GM21825 (cell line): ENCODE data around the gene BAIAP2L2.
"Not testable (repeated sequence)": the region's sequence is repeated elsewhere in the genome, so short reads cannot be mapped to it uniquely, and the experiment has no call there.

Experiments used
- ATAC-seq: cut with Tn5 transposase; IDR thresholded peaks from one replicate; pipeline ENCODE4 v1.9.1; 2021; ENCODE audit warnings: mild to moderate bottlenecking, moderate library complexity; ENCODE audit not compliant: unreplicated experiment

Gene BAIAP2L2

DNA sequence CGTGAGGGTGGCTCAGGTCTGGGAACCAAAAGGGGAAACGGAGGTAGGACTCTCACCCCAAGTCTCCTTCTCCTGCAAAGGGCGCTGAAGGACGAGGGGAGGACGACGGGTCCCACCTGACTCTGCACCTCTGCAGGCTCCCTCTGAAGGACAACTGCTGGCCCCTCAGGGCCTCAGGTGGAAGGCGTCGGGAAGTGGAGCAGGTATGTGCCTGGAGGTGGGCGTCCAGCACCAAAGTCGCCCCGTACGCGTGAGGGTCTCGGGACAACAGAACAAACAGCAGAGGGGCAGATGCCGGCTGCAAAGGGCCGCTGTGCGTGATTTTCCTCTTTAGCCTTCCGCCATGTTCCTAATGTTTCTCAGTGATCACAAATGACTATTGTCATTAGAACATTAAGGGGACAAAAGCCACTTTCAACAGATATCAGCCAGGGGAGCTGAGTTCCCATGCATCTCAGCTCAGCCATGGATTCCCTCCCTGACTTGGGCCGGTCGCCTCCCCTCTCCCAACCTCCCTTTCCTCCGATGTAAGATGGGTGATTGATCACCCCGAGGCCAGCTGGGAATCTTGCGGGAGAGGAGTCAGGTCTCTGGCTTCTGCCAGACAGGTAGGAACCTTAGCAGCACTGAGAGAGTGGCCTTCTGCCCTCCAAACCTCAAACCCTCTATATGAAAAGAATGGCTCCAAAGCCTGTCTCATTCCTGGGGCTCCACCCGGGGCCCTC, 27.3 kb downstream of the BAIAP2L2 start:
- no peak for ATAC-seq

DNA sequence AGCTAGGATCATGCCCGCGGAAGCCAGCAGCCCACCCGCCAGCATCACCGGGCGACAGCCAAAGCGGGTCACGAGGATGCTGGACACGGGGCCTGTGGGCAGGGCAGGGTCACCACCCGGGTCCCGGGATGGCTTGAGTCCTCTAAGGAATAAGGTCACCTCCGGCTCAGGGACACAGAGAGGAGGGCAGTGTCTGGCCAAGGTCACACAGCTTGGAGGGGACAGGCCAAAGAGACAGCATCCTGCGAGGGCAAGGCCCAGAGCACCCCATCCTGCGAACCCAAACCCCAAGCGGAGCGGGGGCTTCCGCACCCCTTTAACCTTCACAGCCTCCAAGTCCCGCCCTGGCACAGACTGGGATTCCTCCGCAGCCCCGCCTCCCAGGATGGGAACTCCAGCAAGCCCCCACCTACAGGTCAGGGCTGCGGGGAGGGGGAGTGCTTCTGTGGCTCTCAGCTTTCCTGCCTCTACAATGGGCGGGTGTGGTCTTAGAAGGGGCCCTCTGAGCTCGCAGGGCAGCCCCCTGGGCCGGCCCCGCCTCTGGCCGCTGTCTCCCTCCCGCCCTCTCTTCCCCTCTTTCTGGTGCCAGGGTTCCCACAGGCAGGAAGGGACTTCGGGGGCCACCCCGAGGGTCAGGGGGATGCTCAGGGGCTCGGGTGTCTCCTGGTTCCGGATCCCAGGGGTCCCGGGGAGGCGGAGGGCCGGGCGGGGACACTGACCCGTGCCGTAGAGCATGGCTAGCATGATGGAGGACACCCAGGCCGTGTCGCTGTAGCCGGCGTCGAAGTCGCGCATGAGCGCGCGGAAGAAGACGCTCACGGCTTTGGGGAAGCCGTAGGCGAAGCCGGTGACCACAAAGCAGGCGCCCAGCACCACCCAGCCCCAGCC, 28.3 kb downstream of the BAIAP2L2 start:
- no peak for ATAC-seq

DNA sequence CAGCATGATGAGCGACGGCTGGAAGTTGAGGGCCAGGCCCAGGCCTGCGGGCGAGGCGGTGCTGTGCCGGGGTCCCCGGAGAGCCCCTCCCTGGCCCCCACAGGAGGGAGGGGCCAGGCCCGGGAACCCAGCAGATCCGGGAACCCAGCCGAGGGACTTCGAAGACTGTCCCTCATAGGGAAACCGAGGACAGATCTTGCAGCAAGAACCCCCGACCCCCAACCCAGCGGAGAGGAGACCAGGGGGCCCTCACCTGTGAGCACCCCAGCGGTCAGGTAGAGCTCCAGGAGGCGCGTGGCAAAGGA, 28.9 kb downstream of the BAIAP2L2 start:
- ATAC-seq: no peak

DNA sequence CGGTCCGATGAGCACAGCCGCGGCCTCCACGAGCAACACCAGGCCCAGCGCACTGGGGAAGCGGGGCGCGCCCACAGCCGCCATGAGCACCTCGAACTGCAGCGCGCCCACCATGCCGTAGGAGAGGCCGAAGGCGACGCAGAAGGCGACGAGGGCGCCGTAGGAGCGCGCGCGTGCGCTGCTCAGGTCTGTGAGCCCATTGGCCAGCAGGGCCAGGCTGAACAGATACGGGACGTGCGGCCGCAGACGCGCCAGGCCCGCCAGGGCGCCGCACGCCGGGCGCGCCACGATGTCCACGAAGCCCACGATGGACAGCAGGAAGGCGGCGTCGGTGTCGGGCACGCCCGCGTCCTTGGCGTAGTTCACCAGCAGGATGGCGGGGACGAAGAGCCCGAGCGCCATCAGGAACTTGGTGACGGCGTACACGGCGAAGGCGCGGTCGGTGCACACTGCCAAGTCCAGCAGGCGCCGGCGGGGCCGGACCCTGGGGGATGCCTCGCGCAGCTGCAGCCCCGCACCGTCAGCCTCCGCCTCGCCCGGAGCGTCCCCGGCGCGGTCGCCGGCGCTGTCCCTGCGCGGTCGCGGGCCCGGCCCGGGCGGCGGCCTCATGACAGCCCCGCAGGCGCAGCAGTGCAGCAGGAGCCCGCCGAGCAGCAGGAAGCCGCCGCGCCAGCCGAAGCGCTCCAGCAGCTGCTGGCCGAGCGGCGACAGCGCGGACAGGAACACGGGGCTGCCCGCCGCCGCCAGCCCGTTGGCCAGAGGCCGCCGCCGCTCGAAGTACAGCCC, 29.4 kb downstream of the BAIAP2L2 start:
- ATAC-seq: no peak

DNA sequence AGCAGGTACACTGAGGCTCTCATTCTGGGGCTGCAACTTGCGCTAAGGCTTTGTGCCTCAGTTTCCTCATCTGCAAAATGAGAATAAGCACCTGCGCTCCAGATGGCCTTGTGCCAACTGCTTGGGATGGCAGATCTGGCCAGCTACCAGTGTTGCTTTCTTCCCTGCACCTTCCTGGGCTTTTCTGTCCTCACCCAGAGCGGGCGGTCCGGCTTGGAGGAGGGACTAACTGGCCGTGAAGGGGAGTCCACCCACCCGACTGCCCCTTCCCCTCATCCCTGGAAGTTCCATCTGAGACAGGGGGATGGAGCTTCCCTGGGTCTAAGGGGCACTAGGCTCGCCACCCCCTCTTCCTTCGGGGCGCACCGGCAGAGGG, 30.0 kb downstream of the BAIAP2L2 start:
- no peak for ATAC-seq

DNA sequence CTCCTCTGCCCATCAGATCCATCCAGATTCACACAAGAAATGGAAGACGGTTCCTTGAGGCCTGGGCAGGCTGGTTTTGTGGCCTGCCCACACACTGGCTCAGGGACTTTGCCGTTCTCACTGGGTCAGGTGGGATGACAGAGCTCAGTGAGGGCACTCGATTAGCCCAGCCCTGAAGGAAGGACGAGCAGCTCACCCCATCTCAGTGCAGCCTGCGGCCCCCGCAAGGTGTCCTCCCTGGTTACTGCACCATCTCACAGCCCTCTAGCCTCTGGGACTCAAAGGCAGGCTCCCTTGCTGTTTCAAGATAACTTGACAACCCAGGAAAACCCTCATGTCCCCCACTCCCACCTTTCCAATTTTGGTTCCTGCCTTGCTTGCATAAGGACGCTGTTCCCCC, 30.7 kb downstream of the BAIAP2L2 start:
- no peak for ATAC-seq

DNA sequence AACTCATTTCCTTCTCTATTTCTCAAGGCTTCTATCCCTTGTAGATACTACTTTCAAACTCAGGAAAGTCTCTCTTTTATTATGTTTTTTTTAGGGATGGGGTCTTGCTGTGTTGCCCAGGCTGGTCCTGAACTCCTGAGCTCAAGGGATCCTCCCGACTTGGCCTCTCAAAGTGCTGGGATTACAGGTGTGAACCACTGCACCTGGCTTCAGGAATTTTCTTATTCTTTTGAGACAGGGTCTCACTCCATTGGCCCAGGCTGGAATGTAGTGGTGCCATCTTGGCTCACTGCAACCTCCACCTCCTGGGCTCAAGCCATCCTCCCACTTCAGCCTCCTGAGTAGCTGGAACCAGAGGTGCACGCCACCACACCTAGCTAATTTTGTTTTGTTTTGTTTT, 31.3 kb downstream of the BAIAP2L2 start:
- ATAC-seq: not testable (repeated sequence)

DNA sequence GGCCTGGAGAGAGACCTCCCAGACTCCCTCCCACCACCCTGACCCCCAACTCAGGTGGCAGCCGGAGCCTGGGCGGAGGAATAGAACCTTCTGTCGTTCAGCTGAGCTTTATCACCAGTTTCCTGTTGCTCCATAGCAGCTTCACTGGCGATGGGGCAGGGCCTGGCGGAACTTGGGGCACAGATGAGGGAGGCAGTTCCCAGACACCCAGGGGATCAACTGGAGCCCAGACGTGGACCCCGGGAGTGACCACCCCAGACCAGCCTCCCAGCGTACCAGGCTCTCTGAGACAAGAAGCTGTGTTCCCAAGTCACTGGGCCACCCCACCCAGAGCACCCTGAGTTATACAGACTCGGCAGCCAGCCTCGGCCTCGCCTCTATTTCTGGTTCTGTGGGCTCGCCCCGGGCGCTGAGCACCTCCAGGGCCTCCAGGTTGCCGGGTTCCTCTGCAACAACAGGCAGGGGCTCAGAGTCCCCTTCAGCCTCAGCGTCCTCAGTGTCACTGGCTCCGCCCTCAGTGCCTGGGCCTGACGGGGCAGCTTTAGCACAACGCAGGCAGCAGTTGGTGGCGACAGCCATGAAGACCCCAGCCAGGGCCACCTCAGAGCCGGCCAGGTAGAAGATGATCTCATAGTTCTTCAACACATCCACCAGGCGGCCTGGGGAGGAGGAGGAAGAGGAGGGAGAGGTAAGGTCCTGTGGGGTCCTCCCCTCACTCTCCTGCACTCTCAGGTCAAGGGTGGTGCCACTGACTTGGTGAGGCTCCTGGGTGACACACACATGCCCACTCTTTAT, 32.2 kb downstream of the BAIAP2L2 start:
- no peak for ATAC-seq

DNA sequence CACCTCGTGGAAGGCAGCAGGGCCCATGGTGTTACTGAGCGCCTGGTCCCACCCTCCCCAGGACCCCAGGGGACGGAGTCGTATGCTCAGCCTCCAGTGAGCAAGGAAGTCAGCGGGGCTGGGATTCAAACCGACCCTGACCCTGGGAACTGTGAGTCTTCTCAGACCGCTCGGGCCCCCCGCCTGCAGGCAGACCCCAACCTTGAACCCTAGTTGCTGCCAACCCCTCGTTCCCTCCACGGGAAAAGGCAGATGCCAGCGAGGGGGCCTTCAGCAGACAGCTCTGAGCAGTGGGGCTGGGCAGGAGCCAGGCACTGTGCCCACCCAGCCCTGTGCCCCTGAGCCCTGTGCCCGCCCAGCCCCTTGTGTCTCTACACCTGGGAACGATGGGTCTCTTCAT, 32.9 kb downstream of the BAIAP2L2 start:
- ATAC-seq: no peak

DNA sequence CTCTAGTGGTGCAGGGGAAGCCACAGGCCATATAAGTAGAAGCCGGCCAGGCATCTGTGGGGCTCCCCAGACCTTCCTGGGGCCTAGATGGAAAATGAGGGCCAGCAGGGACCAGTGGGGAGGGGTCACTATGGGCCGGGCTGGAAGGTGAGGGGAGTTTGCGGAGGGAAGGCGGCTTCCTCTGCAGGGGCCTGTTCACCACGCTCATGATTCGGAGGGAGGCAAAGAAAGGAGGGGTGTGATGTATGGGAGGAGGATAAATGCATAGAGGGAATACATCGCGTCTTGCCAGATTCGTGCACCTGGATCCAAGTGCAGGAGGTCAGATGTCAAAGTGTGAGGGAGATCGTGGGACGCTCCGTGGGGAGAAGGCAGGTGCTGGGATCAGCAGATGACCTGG, 33.4 kb downstream of the BAIAP2L2 start:
- ATAC-seq: no peak

DNA sequence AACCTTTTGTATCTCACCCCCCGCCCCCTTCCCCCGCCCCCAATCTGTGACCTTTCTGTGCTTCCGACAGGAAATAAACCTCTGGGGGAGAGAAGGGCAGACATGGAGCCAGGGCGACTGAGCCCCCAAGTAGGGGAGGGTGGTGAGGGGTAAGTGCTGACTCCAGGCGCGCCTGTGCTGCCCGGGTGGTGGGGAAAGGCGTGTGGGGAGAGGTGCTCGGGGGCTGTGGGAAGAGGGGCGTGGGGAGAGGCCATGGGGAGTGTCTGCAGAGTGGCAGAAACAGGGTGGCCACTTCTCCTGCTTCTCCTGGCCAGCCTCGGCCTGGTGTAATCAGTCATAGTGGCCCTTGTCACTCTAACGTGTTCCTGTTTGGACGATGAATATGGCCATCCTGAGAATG, 34.5 kb downstream of the BAIAP2L2 start:
- no peak for ATAC-seq

DNA sequence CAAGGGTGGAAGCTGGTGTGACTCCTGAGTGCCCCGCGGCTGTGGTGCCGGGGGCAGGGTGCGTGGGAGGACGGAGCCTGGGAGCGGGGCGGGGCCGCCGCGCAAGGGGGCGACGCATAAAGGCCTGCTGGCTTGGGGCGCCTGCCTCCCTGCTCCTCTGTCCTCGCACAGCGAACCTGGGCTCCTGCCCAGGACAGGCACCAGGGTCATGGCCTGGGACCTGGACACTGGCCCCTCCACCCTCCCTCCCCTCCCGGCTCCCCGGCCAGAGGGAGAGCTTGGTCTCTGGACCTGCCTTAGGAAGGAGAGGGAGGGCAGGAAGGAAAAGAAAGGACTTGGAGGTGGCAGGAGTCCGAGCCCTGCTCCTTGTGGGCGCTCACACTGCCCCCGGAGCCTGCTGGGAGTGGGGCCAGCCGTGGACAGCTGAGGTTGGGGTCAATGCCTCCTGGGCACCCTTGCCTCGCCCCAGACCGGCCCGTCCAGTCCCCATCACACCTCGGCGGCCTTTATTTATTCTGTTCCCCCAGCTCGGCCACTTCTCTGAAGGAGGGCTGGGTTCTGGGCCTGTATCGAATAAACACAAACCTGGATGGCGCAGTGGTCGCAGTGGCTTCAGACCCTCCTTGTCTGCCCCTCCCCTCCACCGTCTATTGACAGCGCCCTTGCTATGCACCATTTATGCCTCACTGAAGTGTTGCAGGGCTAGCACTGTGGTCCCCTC, 35.2 kb downstream of the BAIAP2L2 start:
- ATAC-seq: no peak

DNA sequence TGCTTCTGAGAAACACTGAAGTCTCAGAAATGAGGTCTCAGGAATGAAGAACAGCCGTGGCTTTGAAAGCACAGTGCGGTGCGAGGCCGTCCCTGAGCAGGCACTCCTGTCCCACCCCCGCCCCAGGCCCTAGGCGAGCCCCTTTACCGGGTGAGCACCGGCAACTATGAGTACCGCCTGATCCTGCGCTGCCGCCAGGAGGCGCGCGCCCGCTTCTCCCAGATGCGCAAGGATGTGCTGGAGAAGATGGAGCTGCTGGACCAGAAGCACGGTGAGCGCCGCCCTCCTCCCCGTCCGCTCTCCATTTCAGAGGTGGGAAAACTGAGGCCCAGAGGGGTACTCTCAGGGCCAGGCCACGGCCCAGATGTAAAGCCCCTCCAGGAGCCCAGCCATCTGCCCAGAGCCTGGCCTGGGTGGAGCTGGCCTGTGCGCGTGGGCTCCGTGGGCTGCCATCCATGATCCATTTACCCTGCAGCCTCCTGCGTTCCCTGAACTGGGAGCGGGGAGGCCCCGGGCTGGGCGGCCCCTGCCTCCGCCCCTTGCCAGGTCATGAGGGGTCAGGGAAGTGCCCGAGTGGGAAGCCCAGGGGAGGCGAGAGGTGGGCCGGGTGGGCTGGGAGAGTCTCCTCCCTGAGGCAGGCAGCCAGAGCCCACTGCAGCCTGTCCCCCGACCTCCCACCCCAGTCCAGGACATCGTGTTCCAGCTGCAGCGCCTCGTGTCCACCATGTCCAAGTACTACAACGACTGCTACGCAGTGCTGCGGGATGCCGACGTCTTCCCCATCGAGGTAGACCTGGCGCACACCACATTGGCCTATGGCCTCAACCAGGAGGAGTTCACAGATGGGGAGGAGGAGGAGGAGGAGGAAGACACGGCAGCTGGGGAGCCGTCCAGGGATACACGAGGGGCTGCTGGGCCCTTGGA, 36.0 kb downstream of the BAIAP2L2 start:
- ATAC-seq: no peak

DNA sequence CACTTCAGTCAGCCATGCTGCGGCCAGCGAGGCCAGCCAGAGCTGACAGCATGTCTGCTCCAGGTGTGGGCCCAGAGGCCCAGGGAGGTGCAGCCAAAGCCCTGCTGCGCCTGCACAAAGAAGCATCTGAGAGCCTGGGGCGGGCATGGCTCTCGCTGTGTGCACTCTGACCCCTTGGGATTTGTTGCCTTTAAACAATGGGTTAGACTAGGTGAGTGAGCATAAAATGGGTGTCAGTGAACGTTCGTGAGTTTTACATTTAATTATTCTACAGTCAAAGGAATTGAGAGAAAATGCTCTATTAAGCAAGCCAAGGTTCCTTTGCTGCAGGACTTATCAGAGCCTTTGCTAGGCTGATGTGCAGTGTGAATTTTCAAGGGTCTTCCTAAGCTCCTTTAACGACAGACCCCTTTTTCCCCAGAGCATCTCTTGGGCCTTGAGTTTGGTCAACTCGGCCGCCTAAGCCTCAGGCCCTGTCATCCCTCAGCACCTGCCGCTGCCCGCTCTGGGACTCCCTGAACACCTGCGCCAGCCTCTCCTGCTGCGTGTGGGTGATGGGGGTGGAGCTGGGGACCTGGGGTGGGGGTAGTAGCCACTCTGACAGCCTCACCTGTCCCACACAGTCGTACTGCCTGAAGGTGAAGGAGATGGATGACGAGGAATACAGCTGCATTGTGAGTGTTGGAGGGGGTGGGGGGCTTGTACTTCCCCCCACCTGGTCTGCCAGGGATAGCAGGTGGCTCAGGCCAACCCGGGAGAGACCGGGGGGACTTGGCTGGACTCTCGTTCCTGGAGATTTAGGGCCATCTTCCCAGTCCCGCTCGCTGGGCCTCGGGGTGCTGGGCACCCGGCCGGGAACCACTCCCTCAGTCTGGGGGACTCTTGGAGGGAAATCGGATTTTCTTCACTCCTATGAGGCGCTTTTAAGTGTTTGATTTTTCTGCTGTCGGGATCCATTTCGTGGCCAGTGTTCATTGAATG, 37.0 kb downstream of the BAIAP2L2 start:
- ATAC-seq: no peak

DNA sequence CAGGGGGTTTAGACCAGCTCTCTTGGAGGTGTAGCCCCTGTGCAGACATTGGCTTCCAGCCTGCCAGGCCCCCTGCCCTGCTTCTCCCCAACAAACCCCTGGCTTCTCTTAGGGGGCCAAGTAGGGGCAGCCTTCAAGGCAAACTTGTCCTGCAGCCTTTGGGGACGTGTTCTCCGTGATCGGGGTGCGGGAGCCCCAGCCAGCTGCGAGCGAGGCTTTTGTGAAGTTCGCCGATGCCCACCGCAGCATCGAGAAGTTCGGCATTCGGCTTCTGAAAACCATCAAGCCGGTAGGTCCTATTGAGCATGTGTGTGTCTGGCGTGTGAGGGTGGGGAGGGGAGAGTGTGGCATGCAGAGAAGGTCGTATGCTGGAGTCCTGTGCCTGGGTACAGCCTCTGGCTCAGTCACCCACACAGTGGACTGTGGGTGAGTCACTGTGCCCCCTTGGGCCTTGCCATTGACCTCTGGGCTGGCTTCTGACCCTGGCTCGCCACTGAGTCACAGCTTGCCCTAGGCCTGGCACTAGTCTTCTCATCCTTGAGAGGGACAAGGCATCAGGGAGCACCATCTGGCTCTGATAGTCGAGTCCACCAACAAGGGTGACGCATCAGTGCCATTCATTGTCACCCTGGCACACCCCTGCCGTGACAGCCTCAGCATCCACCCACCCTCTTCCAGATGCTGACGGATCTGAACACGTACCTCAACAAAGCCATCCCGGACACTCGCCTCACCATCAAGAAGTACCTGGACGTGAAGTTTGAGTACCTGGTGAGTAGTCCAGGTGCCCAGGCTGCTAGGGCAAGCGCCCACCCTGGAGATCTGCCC, 37.9 kb downstream of the BAIAP2L2 start:
- no peak for ATAC-seq

DNA sequence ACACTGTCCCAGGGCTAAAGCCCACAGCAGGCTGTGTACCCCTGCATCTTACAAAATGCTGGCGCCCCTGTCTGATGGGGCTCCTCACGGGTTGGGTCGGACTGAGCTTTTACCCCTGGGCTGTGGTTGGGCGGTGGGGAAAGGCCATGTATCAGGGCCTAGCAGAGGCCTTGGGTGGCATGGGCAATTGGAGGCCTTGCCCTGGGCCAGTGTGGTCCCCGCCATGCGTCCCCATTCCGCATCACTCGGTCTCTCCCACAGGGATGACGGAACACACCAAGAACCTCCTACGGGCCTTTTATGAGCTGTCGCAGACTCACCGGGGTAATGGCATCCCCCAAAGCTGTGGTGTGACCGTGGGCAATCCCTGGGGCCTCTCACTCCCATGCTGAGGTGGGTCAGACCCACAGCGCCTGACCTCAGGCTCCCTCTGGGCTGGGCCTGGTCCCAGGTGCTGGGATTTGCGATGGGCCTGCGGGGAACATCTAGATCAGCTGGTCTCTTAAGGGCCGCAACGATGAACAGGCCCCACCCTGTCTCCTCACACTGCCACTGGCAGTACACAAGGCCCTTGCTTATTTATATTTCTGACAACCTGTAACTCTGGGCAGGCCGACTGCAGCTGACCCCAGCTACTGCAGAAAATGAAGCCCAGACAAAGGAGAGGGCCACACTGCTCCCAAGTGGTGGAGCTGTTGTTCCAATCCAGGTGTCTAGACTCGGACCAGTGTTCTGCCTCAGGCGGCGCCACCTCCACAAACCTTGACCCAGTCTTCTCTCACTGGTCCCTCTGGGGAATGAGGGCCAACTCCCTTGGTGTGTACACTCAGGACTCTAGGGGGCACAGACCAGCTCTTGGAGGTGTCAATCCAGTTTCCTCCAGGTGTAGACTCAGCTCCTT, 38.8 kb downstream of the BAIAP2L2 start:
- ATAC-seq: no peak
